Breast epithelium (tissue), 4 donors: ENCODE results near the gene PPP1R1A. TPM values are rescaled to one million over a fixed set of nuclear protein-coding genes. Genes with fewer than 3 reads are reported as not detected.

ENCODE experiments used
- DNase-seq, 2 donors: peaks; one replicate each; pipeline ENCODE4 v3.0.0-alpha.2; 2019; ENCODE audit warnings: low spot score in 2 of 2
- H3K27ac ChIP-seq, 2 donors: fragments of 200-600 bp; sonication (generic) in 1 of 2; one replicate each; pipeline ENCODE4 v1.5.1; 2016 to 2019; ENCODE audit warnings: mild to moderate bottlenecking in 1 of 2
- H3K27me3 ChIP-seq, 2 donors: fragments of 200-600 bp; sonication (generic) in 1 of 2; one replicate each; pipeline versions ENCODE4 v1.5.1 to v1.6.0; 2017 to 2019; ENCODE audit warnings: control low read depth in 1 of 2, mild to moderate bottlenecking in 1 of 2
- H3K36me3 ChIP-seq: fragments of 200-600 bp; one replicate; pipeline ENCODE4 v1.5.1; 2019
- H3K4me1 ChIP-seq, 2 donors: fragments of 200-600 bp; sonication (generic); one replicate each; pipeline ENCODE4 v1.5.1; 2016 to 2019; ENCODE audit warnings: control low read depth in 1 of 2
- H3K4me3 ChIP-seq, 3 donors: fragments of 200-600 bp; sonication (generic); 1 replicate in 2 of 3; 2 replicates in 1 of 3; pipeline ENCODE4 v1.5.1; 2016 to 2019; ENCODE audit warnings: mild to moderate bottlenecking in 3 of 3, moderate library complexity in 2 of 3
- H3K9me3 ChIP-seq, 2 donors: fragments of 200-600 bp; sonication (generic) in 1 of 2; one replicate each; pipeline ENCODE4 v1.5.1; 2016 to 2019; ENCODE audit warnings: control low read depth in 1 of 2
- CTCF ChIP-seq, 3 donors: fragments of 450-650 bp; IDR thresholded peaks; one replicate each; pipeline ENCODE4 v1.5.1; 2016 to 2017; ENCODE audit warnings: antibody characterized with exemption in 3 of 3, mild to moderate bottlenecking in 3 of 3, moderate library complexity in 3 of 3
- POLR2A ChIP-seq: fragments of 450-650 bp; IDR thresholded peaks from one replicate; pipeline ENCODE4 v1.6.1; 2016; ENCODE audit warnings: antibody characterized with exemption, mild to moderate bottlenecking, moderate library complexity
- POLR2AphosphoS5 ChIP-seq, 3 donors: sonication (generic); formaldehyde crosslinking; IDR thresholded peaks; one replicate each; pipeline ENCODE4 v1.6.1; 2017; ENCODE audit warnings: antibody characterized with exemption in 3 of 3
- intact Hi-C: fragments of 100-400 bp; cut with DNase I; formaldehyde crosslinking; loops from one replicate; pipeline ENCODE4 v1.15.1; 2023; ENCODE audit warnings: low total_unique reads
- total RNA-seq, 3 donors: library from RNA; depleted of rRNA; stranded (reverse); fragments of >200 nt; gene quantifications; one replicate each; pipeline ENCODE4 v1.1.0, GENCODE V29; 2016

Gene PPP1R1A
- total RNA-seq, 3 donors from 2014 or later: 21.6 to 316 (median 29.7) TPM

GRCh38 chr12:54629925-54630324 is 41.5 kb upstream of the PPP1R1A start:
- Histone ChIP-seq H3K27ac (no peak overlapping the region), H3K27me3 (no peaks in the 10 kb centered on the region), H3K36me3 (no peaks in the 10 kb centered on the region), H3K4me3 (no peak overlapping the region), H3K4me1 (no peaks in the 10 kb centered on the region), H3K9me3 (no peaks in the 10 kb centered on the region)
- DNase-seq: no peak
- intact Hi-C loops: no loop called here
- TF ChIP-seq CTCF (IDR thresholded peaks at IDR 0.05) (no peak), POLR2A (no peak), POLR2AphosphoS5 (IDR thresholded peaks at IDR 0.05) (no peak)

DNA sequence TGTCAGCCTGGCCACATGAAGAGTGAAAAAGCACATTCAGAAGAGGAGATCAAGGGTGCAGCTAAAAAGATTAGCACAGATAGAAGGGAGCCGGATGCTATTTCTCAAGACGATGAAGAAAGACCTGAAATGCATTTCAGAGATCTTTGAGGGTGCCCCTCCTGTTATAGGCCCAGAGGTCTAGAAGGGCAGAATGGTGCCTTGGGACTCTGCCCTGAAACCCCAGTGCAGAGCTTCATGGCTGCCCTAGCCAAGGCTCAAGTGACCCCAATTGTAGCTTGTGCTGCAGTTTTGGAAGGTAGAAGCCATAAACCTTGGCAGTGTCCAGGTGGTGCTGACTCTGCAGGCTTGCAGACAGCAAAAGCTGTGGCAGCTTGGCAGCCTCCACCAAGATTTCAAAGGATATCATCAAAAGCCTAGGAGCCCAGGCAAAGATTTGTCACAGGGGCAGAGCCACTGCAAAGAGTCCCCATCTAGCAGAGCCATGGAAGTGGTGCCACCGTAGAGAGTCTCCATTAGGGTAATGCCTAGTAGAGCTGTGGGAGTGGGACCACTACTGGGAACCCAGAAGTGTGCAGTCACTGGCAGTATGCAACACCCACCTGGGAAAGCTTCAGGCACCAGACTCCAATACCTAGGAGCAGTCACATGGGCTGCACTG is 39.9 kb upstream of the PPP1R1A start:
- H3K27ac ChIP-seq: no peak overlapping the region
- H3K4me1 ChIP-seq: no peaks in the 10 kb centered on the region
- H3K36me3 ChIP-seq: no peaks in the 10 kb centered on the region
- TF ChIP-seq POLR2A: no peak
- no peak for TF ChIP-seq POLR2AphosphoS5 (IDR thresholded peaks at IDR 0.05)
- no peak for TF ChIP-seq CTCF (IDR thresholded peaks at IDR 0.05)
- H3K9me3 ChIP-seq: no peaks in the 10 kb centered on the region
- intact Hi-C loops: no loop called here
- no peak for DNase-seq
- H3K27me3 ChIP-seq: no peaks in the 10 kb centered on the region
- no peak overlapping the region for H3K4me3 ChIP-seq

GRCh38 chr12:54627304-54627703 is 38.8 kb upstream of the PPP1R1A start:
- Histone ChIP-seq H3K9me3 (no peaks in the 10 kb centered on the region), H3K27me3 (no peaks in the 10 kb centered on the region), H3K4me3 (no peak overlapping the region), H3K27ac (no peak overlapping the region), H3K36me3 (no peaks in the 10 kb centered on the region), H3K4me1 (no peaks in the 10 kb centered on the region)
- intact Hi-C loops: no loop called here
- no peak for TF ChIP-seq CTCF (IDR thresholded peaks at IDR 0.05)
- no peak for TF ChIP-seq POLR2AphosphoS5 (IDR thresholded peaks at IDR 0.05)
- TF ChIP-seq POLR2A: no peak
- no peak for DNase-seq

GRCh38 chr12:54625598-54625997 is 37.1 kb upstream of the PPP1R1A start:
- TF ChIP-seq CTCF (IDR thresholded peaks at IDR 0.05) (no peak), POLR2AphosphoS5 (IDR thresholded peaks at IDR 0.05) (no peak), POLR2A (no peak)
- Histone ChIP-seq H3K9me3 (no peaks in the 10 kb centered on the region), H3K4me3 (no peak overlapping the region), H3K27me3 (no peaks in the 10 kb centered on the region), H3K36me3 (no peaks in the 10 kb centered on the region), H3K27ac (no peak overlapping the region), H3K4me1 (no peaks in the 10 kb centered on the region)
- no peak for DNase-seq
- intact Hi-C loops: no loop called here

- TF ChIP-seq POLR2AphosphoS5 (IDR thresholded peaks at IDR 0.05): no peak
- TF ChIP-seq POLR2A: no peak
- TF ChIP-seq CTCF (IDR thresholded peaks at IDR 0.05): no peak
- intact Hi-C loops: no loop called here
- H3K4me1 ChIP-seq: no peaks in the 10 kb centered on the region
- H3K9me3 ChIP-seq: no peaks in the 10 kb centered on the region
- no peak for DNase-seq
- no peaks in the 10 kb centered on the region for H3K36me3 ChIP-seq
- no peak overlapping the region for H3K27ac ChIP-seq
- no peaks in the 10 kb centered on the region for H3K27me3 ChIP-seq
- H3K4me3 ChIP-seq: no peak overlapping the region
Observed at GRCh38 chr12:54624315-54625279, 36.1 kb upstream of the PPP1R1A start.
